Parathyroid adenoma (tissue), 2 donors: ENCODE measurements around the gene TAC3.

Experiments
- H2AFZ ChIP-seq: fragments of 300-600 bp; sonication (generic); one replicate; pipeline ENCODE4 v1.7.0; 2017; ENCODE audit warnings: antibody characterized with exemption, mild to moderate bottlenecking
- H3K27ac ChIP-seq: fragments of 300-600 bp; sonication (generic); one replicate; pipeline ENCODE4 v1.7.0; 2017
- H3K27me3 ChIP-seq: fragments of 300-600 bp; sonication (generic); one replicate; pipeline ENCODE4 v1.7.0; 2017; ENCODE audit warnings: low read length; ENCODE audit not compliant: control insufficient read depth, insufficient read depth
- H3K36me3 ChIP-seq: fragments of 300-600 bp; sonication (generic); one replicate; pipeline ENCODE4 v1.7.0; 2017; ENCODE audit warnings: low read length; ENCODE audit not compliant: control insufficient read depth, insufficient read depth
- H3K4me1 ChIP-seq: fragments of 300-600 bp; sonication (generic); one replicate; pipeline ENCODE4 v1.7.0; 2017; ENCODE audit warnings: control low read depth
- H3K4me2 ChIP-seq: fragments of 300-600 bp; sonication (generic); one replicate; pipeline ENCODE4 v1.7.0; 2017; ENCODE audit warnings: low read length
- H3K4me3 ChIP-seq: fragments of 300-600 bp; sonication (generic); one replicate; pipeline ENCODE4 v1.7.0; 2017; ENCODE audit warnings: low read depth, low read length
- H3K79me2 ChIP-seq: fragments of 300-600 bp; sonication (generic); one replicate; pipeline ENCODE4 v1.7.0; 2017; ENCODE audit warnings: control low read depth
- H3K9ac ChIP-seq: fragments of 300-600 bp; sonication (generic); one replicate; pipeline ENCODE4 v1.7.0; 2017; ENCODE audit warnings: mild to moderate bottlenecking
- H3K9me3 ChIP-seq: fragments of 300-600 bp; sonication (generic); one replicate; pipeline ENCODE4 v1.7.0; 2017; ENCODE audit warnings: low read length; ENCODE audit not compliant: control insufficient read depth
- TF ChIP-seq, protein P1 (sequence below): fragments of 300-600 bp; sonication (generic); IDR thresholded peaks from one replicate; pipeline ENCODE4 v1.7.0; 2017; ENCODE audit warnings: antibody characterized with exemption, mild to moderate bottlenecking
- donor health status: primary hyperparathyroidism.

Gene TAC3

DNA sequence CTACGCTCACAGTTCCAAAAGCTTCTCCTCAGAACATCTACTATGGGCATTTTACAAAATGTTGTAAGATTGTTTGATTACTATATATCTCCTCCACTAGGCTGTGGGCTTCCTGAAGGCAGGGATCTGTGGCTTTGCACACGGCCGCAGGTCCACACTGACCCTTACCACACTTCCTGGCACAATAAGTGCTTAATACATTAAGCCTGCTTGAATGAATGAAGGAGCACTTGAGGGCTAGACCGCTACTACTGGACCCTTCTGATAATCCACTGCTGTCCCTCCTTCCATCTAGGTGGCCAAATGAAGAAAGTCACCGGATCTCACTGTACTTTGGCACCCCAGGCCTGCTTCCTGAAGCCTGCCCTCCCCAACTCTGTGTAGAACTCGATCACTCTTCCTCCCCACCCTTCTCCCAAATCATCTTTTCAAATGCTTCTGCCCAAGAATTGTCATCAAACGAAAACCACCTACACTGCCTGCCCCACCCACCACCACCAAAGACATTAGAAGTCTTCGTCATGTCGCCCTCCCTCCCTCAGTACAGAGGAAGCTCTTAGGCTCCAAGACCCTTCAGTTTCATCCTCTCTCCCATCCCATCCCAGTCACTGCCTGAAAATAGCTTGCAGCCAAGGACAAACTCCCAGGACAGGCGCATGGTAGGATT is 9.4 kb downstream of the TAC3 start:
- no peaks in the 10 kb centered on the region for H3K9me3 ChIP-seq
- H3K4me3 ChIP-seq, result peak overlapping the region; percentile 30
- TF ChIP-seq, protein P1, sequence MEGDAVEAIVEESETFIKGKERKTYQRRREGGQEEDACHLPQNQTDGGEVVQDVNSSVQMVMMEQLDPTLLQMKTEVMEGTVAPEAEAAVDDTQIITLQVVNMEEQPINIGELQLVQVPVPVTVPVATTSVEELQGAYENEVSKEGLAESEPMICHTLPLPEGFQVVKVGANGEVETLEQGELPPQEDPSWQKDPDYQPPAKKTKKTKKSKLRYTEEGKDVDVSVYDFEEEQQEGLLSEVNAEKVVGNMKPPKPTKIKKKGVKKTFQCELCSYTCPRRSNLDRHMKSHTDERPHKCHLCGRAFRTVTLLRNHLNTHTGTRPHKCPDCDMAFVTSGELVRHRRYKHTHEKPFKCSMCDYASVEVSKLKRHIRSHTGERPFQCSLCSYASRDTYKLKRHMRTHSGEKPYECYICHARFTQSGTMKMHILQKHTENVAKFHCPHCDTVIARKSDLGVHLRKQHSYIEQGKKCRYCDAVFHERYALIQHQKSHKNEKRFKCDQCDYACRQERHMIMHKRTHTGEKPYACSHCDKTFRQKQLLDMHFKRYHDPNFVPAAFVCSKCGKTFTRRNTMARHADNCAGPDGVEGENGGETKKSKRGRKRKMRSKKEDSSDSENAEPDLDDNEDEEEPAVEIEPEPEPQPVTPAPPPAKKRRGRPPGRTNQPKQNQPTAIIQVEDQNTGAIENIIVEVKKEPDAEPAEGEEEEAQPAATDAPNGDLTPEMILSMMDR, result no peak
- H3K9ac ChIP-seq, result no peak overlapping the region
- H3K36me3 ChIP-seq, result no peaks in the 10 kb centered on the region
- H3K79me2 ChIP-seq, result peaks cover 11% of the 10 kb centered on the region
- peaks cover 9% of the 10 kb centered on the region for H3K4me1 ChIP-seq
- H3K4me2 ChIP-seq, result peak overlapping the region; percentile 60
- H3K27ac ChIP-seq, result peak overlapping the region; percentile 36
- no peaks in the 10 kb centered on the region for H3K27me3 ChIP-seq
- H2AFZ ChIP-seq, result peak overlapping the region; percentile 90

- H2AFZ ChIP-seq, result peak within 1 kb of the TSS; percentile 98
- no peaks in the 10 kb centered on the region for H3K27me3 ChIP-seq
- no peaks in the 10 kb centered on the region for H3K9me3 ChIP-seq
- peaks cover 11% of the 10 kb centered on the region for H3K79me2 ChIP-seq
- H3K27ac ChIP-seq, result peak within 1 kb of the TSS; percentile 36
- peak within 1 kb of the TSS; percentile 98 for H3K4me2 ChIP-seq
- TF ChIP-seq, protein P1, result peak; percentile 43
- peak within 1 kb of the TSS; percentile 95 for H3K9ac ChIP-seq
- H3K4me3 ChIP-seq, result peak within 1 kb of the TSS; percentile 74
- no peaks in the 10 kb centered on the region for H3K36me3 ChIP-seq
- H3K4me1 ChIP-seq, result peaks cover 15% of the 10 kb centered on the region
Observed at GRCh38 chr12:57005980-57006808, 10.1 kb downstream of the TAC3 start, which contains the start of gene ZBTB39. Gene ZBTB39, minus strand, starts transcription at chr12:57006546. Its CDS starts 1,629 bp downstream, at chr12:57004917.

DNA sequence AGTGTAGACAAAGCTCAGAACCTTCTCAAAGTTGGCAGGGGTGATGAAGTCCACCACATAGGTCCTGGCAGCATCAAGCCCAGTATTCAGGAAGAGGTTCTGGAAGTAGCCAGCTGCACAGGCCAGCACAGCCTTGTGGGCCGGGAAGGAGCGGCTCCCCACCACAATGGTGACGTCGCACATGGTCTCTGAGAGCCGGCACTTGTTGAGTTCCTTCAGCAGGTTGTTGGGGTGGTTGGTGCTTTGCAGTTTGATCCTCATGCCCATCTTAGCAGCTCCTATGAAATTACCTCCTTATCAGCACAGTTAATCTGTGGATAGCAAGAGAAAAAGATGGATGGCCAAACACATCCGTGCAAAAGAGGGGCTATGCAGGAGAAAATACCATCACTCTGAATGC is 11.7 kb downstream of the TAC3 start:
- no peak overlapping the region for H3K4me3 ChIP-seq
- no peak overlapping the region for H3K4me2 ChIP-seq
- H3K79me2 ChIP-seq, result peaks cover 11% of the 10 kb centered on the region
- peaks cover 15% of the 10 kb centered on the region for H3K4me1 ChIP-seq
- no peak overlapping the region for H3K27ac ChIP-seq
- H3K9ac ChIP-seq, result no peak overlapping the region
- no peaks in the 10 kb centered on the region for H3K36me3 ChIP-seq
- no peaks in the 10 kb centered on the region for H3K9me3 ChIP-seq
- H2AFZ ChIP-seq, result no peak overlapping the region
- H3K27me3 ChIP-seq, result no peaks in the 10 kb centered on the region
- TF ChIP-seq, protein P1, result no peak

DNA sequence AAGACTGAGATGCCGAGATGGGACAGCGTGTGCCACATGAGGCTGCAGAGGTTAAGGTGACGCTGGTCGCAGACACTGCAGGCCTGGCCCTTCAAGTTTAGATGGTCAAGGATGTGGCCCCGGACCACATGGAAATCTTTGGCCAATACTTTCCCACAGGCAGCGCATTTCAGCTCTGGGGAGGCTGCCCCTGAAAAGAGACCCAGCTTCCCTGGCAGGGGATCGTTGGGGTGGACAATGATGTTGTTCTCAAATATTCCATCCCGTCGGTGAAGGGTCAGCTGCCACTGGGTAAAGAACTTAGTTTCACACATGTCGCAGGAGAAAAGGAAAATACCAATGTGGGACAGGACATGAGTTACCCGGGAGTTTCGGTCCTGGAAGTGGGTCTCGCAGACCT is 12.9 kb downstream of the TAC3 start:
- Histone ChIP-seq H3K9me3 (no peaks in the 10 kb centered on the region), H3K9ac (no peak overlapping the region), H3K27me3 (no peaks in the 10 kb centered on the region), H3K4me2 (no peak overlapping the region), H3K4me3 (no peak overlapping the region), H3K4me1 (peaks cover 15% of the 10 kb centered on the region), H3K27ac (no peak overlapping the region), H3K79me2 (peaks cover 11% of the 10 kb centered on the region), H2AFZ (no peak overlapping the region), H3K36me3 (no peaks in the 10 kb centered on the region)
- TF ChIP-seq, protein P1, result no peak
